Head of caudate nucleus (tissue), 42 donors: ENCODE results near the gene KCNMA1.

Source experiments
- DNase-seq, 42 donors: peaks; one replicate each; pipeline versions ENCODE4 v3.0.0 to v3.0.0-alpha.2; 2020 to 2021; ENCODE audit warnings: mixed read lengths in 7 of 42
- intact Hi-C: fragments of 100-400 bp; cut with DNase I; formaldehyde crosslinking; loops from one replicate; pipeline ENCODE4 v1.15.0; 2022

The KCNMA1 gene

DNA sequence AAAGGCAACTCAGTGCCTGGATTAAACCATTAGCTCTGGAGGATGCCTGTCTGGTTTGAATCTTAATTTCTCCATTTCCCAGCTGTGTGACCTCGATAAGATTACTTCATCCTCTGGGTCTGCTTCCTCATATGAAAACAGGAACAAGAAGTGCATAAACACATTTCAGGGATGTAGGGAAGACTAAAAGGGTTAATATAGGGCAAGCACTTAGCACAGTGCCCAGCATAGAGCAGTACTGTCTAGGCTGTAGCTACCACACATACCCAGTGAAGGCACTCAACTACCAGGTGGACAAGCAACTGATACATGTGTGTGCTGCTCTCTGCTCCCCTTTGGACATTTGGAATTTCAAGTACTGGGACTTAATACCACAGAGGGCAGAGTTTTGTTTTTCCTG is 85.4 kb downstream of the KCNMA1 start:
- no peak for DNase-seq
- intact Hi-C loops, result no loop called here

DNA sequence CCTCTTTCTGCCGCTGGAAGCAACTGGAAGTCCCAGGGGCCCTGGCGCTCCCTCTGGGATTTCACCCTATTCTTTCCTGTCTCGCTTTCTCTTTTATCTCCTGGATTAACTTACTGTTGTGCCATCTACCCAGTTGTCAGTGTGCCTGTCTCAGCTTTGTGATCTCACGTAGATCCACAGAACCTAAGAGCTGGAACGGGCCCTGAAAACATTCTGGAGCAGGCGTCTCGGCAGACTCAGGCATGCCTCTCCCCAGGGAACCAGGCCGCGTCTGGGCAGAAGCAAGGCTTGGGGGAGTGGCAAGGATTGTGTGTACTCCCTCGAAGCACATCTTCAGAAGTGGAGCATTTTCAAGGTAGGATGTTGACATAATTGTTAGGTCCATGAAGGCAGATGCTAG is 87.2 kb downstream of the KCNMA1 start:
- no peak for DNase-seq
- intact Hi-C loops, result no loop called here

- intact Hi-C loops, result no loop called here
- DNase-seq, result no peak
Observed at GRCh38 chr10:77548671-77549070, 88.9 kb downstream of the KCNMA1 start.

DNA sequence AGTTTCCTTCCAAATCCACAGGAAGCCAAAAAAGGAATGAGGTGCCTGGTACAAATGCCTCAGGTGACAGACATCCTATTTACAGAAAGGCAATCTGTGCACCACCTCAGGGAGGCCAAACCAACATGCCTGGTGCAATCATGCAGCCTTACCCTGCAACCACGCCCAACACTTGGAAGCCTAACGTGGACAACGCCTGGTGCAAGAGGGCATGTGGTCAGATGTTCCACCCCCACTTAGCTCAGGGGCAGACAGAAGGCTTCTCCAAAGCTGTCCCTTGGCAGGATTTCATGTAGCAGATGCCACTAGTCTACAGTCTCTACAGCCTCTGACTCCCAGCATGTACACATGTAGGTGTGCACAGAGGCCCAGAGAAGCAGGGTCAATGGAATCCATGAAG is 89.5 kb downstream of the KCNMA1 start:
- intact Hi-C loops, result no loop called here
- no peak for DNase-seq

DNA sequence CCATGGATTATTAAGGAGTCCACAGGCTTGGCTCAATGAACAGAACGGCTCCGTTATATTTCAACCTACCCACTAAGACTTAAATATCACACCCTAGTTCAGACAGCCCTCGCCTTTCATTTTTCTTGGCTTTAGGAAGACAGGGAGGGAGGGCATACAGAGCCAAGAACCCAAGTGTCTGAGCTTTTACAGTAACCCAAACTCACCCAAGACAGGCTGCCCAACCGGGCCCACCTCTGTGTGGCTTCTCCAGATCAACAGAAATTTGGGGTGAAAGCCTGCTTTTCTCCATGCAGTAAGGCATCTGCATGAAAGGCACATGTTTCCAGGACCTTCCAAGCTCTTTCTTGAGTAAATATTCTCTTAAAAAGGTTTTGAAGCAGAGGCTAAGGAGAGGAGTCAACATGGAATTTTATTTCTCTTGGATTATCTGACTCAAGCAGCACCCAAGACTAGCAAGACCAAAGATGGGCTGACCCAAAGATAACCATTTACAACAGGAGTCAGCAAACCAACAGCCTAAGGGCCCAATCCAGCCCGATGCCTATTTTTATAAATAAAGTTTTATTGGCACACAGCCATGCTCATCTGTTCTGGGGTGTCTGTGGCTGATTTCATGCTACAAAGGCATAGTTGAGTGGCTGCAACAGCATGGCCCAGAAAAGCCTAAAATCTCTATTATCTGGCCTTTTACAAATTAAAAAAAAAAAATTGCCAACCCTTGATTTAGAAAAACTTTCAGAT is 90.1 kb downstream of the KCNMA1 start:
- intact Hi-C loops, result no loop called here
- DNase-seq, result no peak

DNA sequence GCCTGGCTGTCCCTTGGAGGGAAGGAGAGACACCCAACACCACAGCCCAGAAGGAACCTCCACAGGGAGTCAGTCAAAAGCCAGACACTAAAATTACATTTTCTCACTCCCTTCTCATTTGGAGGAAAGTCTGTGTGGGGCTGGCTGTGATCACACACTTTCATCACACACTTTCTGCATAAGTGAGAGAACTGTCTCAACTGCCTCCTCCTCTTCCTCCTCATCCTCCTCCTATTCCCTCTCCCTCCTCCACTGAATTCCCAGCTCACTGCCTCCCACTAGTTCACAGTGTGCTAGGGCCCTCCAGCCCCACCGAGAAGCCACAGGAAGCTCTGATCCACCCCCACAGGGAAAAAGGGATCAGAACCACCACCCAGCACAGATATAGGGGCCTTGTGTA is 91.6 kb downstream of the KCNMA1 start:
- intact Hi-C loops, result no loop called here
- peak in 8 of 42 donors; percentile 14 to 72 (median 43) for DNase-seq

DNA sequence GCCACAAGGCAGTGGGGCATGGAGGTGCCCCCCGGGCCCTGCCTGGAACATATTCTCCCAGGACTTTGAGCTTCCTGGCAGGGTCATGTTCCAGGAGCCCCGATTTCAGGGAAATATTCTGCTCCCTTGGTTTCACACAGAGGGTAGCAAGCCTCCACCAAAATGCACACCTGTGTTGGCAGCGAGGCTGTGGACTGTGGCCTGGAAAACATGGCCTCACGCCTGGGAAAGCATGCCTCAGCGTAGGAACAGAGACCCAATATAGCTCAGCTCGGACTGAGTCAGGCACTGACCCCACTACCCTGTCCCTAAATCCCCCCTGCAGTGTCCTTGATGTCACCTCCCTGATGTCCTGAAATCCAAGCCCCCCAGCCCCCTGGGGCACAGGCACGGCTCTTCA is 92.0 kb downstream of the KCNMA1 start:
- no peak for DNase-seq
- intact Hi-C loops, result no loop called here

DNA sequence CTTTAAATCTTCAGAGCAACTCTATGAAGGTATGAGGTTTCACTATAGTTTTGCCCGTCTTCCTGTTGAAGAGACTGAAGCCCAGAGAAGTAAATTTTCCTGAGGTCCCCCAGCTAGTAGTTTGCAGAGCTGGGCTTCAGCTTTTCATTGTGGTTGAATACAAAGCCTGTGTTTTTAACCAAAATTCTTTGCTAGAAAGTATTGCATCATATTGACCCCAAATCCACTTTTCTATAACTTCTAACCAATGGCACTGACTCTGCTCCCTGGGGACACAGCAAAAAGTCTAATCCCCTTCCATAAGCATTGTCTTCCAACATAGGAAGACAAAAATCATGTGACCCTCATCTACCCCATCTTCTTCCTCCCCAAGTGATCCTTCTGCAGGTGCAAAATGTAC is 93.0 kb downstream of the KCNMA1 start:
- DNase-seq, result no peak
- intact Hi-C loops, result no loop called here

DNA sequence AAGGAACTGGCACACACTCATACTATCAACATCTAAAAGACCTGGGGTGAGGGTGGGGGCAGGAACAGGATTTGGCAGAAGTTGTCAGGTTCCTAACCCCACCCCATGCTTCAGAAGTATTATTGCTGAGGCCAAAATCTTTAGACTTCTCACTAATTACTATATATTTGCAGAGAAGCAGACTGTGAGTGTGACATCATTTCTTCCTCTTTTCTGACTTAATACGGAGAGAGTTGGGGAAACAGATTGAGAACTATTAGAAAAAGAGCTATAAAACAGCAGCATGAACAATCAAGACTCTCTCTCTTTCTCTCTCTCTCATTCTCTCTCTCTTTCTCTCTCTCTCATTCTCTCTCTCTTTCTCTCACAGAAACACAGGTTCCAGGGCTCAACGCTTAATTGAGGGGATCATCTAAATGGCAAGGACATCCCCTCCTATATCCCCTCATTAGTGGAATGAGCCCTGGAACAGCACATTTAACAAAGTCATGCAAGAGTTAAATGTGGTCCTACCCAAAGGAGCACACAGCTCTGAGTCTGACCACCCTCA is 94.8 kb downstream of the KCNMA1 start:
- DNase-seq, result no peak
- intact Hi-C loops, result no loop called here

- intact Hi-C loops, result no loop called here
- no peak for DNase-seq
Observed at GRCh38 chr10:77541944-77542343, 95.7 kb downstream of the KCNMA1 start.

- intact Hi-C loops, result no loop called here
- DNase-seq, result no peak
Observed at GRCh38 chr10:77541247-77541646, 96.4 kb downstream of the KCNMA1 start.

GRCh38 chr10:77539147-77539935 is 98.3 kb downstream of the KCNMA1 start:
- no peak for DNase-seq
- intact Hi-C loops, result no loop called here

GRCh38 chr10:77537720-77538373 is 99.8 kb downstream of the KCNMA1 start:
- intact Hi-C loops, result no loop called here
- DNase-seq, result no peak

DNA sequence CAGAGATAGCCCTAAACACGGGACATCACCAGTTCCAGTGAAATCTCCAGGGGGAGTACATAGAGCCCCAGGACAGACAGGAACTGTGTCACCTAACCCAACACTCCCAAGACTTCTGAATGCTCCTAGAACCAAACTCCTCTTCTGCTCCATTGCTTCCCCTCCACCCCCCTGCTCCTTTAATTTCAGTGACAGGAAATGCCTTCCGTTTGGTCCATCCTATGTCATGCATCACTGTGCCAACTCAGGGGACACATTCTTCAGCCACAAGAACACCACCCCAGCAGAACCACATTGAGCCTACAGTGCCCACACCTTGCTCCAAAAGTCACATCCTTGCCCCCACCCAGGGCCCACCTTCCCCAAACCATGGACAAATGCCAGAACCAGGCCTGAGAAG is 100.5 kb downstream of the KCNMA1 start:
- DNase-seq, result no peak
- intact Hi-C loops, result no loop called here

GRCh38 chr10:77533887-77534278 is 103.7 kb downstream of the KCNMA1 start:
- intact Hi-C loops, result no loop called here
- no peak for DNase-seq

- intact Hi-C loops, result no loop called here
- no peak for DNase-seq
Observed at GRCh38 chr10:77533146-77533886, 104.3 kb downstream of the KCNMA1 start.

- DNase-seq, result no peak
- intact Hi-C loops, result no loop called here
Observed at GRCh38 chr10:77532068-77532467, 105.5 kb downstream of the KCNMA1 start.

- intact Hi-C loops, result no loop called here
- peak in 37 of 42 donors; percentile 20 to 83 (median 51) for DNase-seq
Observed at GRCh38 chr10:77531441-77532001, 106.1 kb downstream of the KCNMA1 start.

GRCh38 chr10:77530011-77530410 is 107.6 kb downstream of the KCNMA1 start:
- DNase-seq, result no peak
- intact Hi-C loops, result no loop called here
